Activated CD8-positive, alpha-beta T cell treated with anti-CD3 and anti-CD28 coated beads for 36 hours (primary cell): ENCODE measurements around the gene NEDD9. TPM values are rescaled to one million over a fixed set of nuclear protein-coding genes. Genes with fewer than 3 reads are reported as not detected.

ENCODE experiments used
- ATAC-seq: fragments of 200-7000 bp; cut with Tn5 transposase; one replicate; pipeline ENCODE4 v1.10.0; 2021; ENCODE audit warnings: mild to moderate bottlenecking, moderate library complexity
- CTCF ChIA-PET: fragments of 350-600 bp; sonication (Branson Sonifier 250); formaldehyde crosslinking; loops from one replicate; lab custom pipeline; 2021; ENCODE audit warnings: antibody characterized with exemption; lab: Charles Lee
- POLR2A ChIA-PET: fragments of 350-600 bp; sonication (Branson Sonifier 250); formaldehyde crosslinking; loops from one replicate; lab custom pipeline; 2021; ENCODE audit warnings: antibody characterized with exemption; lab: Charles Lee
- DNase-seq: peaks from one replicate; pipeline ENCODE4 v3.0.0-alpha.2; 2020
- H3K27ac Mint-ChIP-seq: one replicate; pipeline ENCODE4 v1.8.0; 2021; ENCODE audit warnings: mild to moderate bottlenecking, mixed read lengths
- H3K27me3 Mint-ChIP-seq: one replicate; pipeline ENCODE4 v1.8.0; 2021; ENCODE audit warnings: mixed read lengths
- H3K36me3 Mint-ChIP-seq: one replicate; pipeline ENCODE4 v1.8.0; 2021; ENCODE audit warnings: low read depth, mixed read lengths
- H3K4me1 Mint-ChIP-seq: one replicate; pipeline ENCODE4 v1.8.0; 2021; ENCODE audit warnings: low read depth, mixed read lengths
- H3K4me3 Mint-ChIP-seq: one replicate; pipeline ENCODE4 v1.8.0; 2021; ENCODE audit warnings: mild to moderate bottlenecking, moderate library complexity, mixed read lengths
- H3K9me3 Mint-ChIP-seq: one replicate; pipeline ENCODE4 v1.8.0; 2021; ENCODE audit warnings: mixed read lengths
- intact Hi-C: fragments of 100-400 bp; cut with micrococcal nuclease; formaldehyde crosslinking; loops from one replicate; pipeline ENCODE4 v1.10.0; 2022
- total RNA-seq, 2 experiments: library from RNA; stranded (reverse); gene quantifications; one replicate each; pipeline ENCODE4 v1.2.3, GENCODE V29; 2021
- TF ChIP-seq, protein P1 (sequence below): fragments of 200-600 bp; IDR thresholded peaks from one replicate; pipeline ENCODE4 v1.8.0; 2022; ENCODE audit warnings: antibody characterized with exemption, mild to moderate bottlenecking

The NEDD9 gene
- total RNA-seq, 2 experiments from 2014 or later = 26.6 to 29.7 TPM

DNA sequence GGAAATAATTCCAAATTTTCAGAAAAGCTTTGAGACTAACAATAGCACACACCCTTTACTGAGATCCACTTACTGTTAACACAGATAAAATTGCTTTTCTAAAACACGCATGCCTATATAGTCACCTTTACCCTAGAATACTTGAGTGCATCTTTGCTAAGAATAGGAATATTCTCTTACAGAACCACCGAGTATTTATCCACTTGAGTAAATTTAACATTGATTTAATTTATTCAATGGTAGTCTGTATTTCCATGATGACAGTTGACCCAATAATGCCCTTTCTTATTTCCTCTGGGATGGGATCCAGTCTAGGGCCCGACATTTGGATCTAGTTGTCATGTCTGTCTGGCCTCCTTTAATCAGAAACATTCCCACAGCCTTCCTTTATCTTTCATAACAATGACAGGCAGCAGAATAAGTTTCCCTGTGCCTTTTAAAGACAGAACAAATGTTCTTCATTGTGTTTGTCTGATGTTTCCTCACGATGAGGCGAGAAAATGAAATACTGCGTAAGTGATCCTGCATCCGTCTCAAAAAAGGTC lies 64.3 kb downstream of the NEDD9 start:
- H3K4me1 Mint-ChIP-seq = peaks cover 36% of the 10 kb centered on the region
- intact Hi-C loops = no loop called here
- CTCF ChIA-PET = interaction anchor here (1.1 to 3.3 kb wide), 4 partner anchors 23 to 333 kb away, joined by 4 to 21 read pairs (median 5); no protein-coding TSS in a partner anchor

DNA sequence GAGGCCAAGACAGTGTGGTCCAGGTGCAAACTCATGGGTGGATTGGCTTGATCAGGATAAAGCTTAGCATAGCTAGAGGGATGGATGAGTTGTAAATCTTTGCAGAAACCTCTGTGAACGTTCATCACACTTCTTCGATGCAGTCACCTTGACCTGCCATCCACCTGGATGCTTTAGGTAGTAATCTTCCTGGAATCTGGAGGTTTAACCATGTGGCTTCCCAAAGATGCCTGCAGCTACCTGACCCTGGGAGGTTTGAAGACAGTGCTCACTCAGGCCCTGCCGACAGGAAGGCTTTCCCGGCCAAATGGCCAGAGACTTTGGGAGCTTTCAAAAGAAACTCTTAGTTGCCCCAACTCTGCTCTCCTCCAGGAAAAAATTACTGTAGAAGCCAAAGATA lies 65.5 kb downstream of the NEDD9 start:
- Mint-ChIP-seq H3K9me3 (no peaks in the 10 kb centered on the region), H3K27me3 (no peaks in the 10 kb centered on the region), H3K4me3 (no peak overlapping the region), H3K36me3 (no peaks in the 10 kb centered on the region), H3K4me1 (peaks cover 24% of the 10 kb centered on the region), H3K27ac (no peak overlapping the region)
- intact Hi-C loops = no loop called here
- ChIA-PET POLR2A (interaction anchor here (0.7 to 1.1 kb wide), 2 partner anchors 50 to 226 kb away, joined by 3 read pairs; no protein-coding TSS in a partner anchor), CTCF (interaction anchor here (0.8 to 3.3 kb wide), 4 partner anchors 12 to 329 kb away, joined by 3 to 21 read pairs (median 4); no protein-coding TSS in a partner anchor)
- no peak for ATAC-seq
- TF ChIP-seq, protein P1, sequence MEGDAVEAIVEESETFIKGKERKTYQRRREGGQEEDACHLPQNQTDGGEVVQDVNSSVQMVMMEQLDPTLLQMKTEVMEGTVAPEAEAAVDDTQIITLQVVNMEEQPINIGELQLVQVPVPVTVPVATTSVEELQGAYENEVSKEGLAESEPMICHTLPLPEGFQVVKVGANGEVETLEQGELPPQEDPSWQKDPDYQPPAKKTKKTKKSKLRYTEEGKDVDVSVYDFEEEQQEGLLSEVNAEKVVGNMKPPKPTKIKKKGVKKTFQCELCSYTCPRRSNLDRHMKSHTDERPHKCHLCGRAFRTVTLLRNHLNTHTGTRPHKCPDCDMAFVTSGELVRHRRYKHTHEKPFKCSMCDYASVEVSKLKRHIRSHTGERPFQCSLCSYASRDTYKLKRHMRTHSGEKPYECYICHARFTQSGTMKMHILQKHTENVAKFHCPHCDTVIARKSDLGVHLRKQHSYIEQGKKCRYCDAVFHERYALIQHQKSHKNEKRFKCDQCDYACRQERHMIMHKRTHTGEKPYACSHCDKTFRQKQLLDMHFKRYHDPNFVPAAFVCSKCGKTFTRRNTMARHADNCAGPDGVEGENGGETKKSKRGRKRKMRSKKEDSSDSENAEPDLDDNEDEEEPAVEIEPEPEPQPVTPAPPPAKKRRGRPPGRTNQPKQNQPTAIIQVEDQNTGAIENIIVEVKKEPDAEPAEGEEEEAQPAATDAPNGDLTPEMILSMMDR = no peak
- DNase-seq = no peak

More for the DNA sequence above, 64.3 kb downstream of the NEDD9 start:
- no peak for ATAC-seq
- H3K9me3 Mint-ChIP-seq = no peaks in the 10 kb centered on the region
- no peaks in the 10 kb centered on the region for H3K36me3 Mint-ChIP-seq
- no peak overlapping the region for H3K27ac Mint-ChIP-seq
- TF ChIP-seq, protein P1 = no peak
- no peak overlapping the region for H3K4me3 Mint-ChIP-seq
- POLR2A ChIA-PET = interaction anchor here (0.7 to 1.2 kb wide), 2 partner anchors 24 to 32 kb away, joined by 3 to 4 read pairs; no protein-coding TSS in a partner anchor
- no peak for DNase-seq
- no peaks in the 10 kb centered on the region for H3K27me3 Mint-ChIP-seq

DNA sequence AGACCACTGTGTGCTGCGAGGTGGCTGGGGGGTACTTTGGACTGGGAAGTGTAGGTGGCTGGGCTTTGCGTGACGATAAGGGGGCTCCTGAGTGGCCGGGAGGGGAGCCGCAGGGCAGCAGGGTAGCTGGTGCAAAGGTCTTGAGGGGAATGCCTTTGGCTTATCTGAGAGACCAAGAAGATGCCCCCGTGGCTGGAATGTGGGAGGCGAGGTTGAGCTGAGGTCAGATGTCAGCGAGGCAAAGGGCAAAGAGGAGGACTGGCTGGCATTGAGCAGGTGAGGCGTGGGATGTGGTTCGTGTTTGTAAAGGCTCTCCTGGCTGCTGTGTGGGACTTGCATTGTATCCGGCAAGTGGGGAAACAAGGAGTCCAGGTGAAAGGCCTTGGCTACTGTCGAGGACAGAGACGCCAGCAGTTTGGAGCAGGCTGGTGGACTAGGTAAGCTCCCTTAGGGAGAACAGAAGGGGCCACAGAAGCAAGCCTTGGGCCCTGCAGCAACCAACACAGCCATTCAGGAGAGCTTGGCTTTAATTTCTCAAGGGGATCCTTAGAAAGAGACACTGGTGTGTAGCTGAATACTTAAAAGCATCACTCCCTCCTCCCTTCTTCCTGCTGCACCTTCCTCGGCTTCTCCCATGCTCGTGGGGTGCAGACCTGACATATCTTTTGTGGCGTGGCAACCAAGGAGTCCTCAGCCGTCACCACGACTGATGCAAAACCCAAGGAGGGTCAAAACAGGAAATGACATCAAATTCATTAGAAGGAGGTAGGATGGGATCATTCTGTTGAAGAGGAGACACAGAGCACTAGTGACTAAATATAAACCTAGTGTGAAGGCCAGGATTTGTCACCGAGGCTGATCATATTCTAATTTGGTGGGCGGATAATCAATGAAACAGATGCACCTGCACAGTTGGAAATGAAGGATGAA lies 67.5 kb downstream of the NEDD9 start:
- ChIA-PET CTCF (interaction anchor here (1.7 kb wide), 1 partner anchor 331 kb away, joined by 8 read pairs; no protein-coding TSS in a partner anchor), POLR2A (interaction anchor here (0.6 kb wide), 1 partner anchor 59 kb away, joined by 3 read pairs; no protein-coding TSS in a partner anchor)
- DNase-seq (peak; percentile 21), ATAC-seq (peak; percentile 70)
- peak overlapping the region; percentile 47 for H3K27ac Mint-ChIP-seq
- H3K27me3 Mint-ChIP-seq = no peaks in the 10 kb centered on the region
- peaks cover 22% of the 10 kb centered on the region for H3K4me1 Mint-ChIP-seq
- TF ChIP-seq, protein P1 = no peak
- no peaks in the 10 kb centered on the region for H3K9me3 Mint-ChIP-seq
- H3K36me3 Mint-ChIP-seq = no peaks in the 10 kb centered on the region
- intact Hi-C loops = no loop called here
- no peak overlapping the region for H3K4me3 Mint-ChIP-seq

DNA sequence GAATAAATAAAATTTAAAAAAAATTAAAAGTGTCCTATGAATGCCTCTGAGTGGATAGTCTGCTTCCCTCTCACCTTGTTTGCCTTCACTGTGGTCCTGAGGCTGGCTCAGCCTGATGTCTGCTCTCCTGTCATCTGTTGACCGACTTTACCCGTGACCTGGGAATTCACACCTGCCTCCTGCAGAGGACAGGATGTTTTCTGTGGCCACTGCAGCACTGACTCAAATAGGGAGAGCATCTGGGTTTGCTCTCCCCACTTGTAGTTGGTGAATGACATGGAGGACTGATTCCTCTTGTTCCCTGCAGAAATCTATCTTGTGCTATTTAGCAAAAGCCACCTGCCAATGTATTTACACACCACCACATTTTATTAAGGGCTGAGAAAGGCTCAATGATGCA lies 68.5 kb downstream of the NEDD9 start:
- CTCF ChIA-PET = no interaction called here
- Mint-ChIP-seq H3K4me1 (peaks cover 18% of the 10 kb centered on the region), H3K9me3 (no peaks in the 10 kb centered on the region), H3K27me3 (no peaks in the 10 kb centered on the region), H3K27ac (no peak overlapping the region), H3K36me3 (no peaks in the 10 kb centered on the region), H3K4me3 (no peak overlapping the region)
- DNase-seq = peak; percentile 17
- intact Hi-C loops = no loop called here
- POLR2A ChIA-PET = interaction anchor here (0.6 kb wide), 1 partner anchor 337 kb away, joined by 3 read pairs; no protein-coding TSS in a partner anchor
- peak; percentile 34 for ATAC-seq
- TF ChIP-seq, protein P1 = no peak
